ENCODE data around the gene SYAP1.

The SYAP1 gene

DNA sequence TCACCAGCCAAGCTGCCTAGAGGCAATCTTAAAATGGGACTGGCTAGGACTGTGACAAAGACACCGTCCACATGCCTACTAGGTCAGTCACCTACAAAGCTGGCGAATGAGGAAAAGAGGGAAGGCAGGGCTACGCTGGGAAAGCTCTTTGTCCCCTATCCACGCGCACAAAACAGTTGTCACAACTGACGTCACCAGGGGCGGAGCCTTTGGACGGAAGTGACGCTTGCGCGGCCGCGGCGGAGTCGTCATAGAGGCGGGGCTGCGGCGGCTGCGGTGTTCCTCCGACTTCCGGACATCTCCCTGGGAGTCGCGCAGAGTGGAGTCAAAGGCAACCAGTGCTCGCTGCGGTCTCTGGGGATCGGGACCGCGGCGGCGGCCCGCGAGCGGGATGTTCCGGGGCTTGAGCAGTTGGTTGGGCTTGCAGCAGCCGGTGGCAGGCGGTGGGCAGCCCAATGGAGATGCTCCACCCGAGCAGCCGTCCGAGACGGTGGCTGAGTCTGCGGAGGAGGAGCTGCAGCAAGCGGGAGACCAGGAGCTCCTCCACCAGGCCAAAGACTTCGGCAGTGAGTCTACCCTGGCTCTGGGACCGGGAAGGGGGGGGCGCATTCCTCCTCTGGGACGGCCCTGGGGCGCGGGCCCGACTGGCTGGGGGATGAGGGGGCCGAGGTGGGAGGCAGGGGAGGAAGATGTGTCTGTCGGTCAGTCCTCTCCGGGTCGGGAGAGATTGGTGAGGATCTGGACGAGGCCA, at the start of gene SYAP1:
Gene SYAP1 (plus strand): TSS at position 279 of the 751 bp plus-strand sequence. CDS start 113 bp downstream, at position 392.
- no peak for TF ChIP-seq CTCF (IDR thresholded peaks at IDR 0.05; ENCODE audit: low read depth, low read length)
- H3K4me3 ChIP-seq (ENCODE audit: low read depth, low read length), result peak within 1 kb of the TSS; percentile 85

DNA sequence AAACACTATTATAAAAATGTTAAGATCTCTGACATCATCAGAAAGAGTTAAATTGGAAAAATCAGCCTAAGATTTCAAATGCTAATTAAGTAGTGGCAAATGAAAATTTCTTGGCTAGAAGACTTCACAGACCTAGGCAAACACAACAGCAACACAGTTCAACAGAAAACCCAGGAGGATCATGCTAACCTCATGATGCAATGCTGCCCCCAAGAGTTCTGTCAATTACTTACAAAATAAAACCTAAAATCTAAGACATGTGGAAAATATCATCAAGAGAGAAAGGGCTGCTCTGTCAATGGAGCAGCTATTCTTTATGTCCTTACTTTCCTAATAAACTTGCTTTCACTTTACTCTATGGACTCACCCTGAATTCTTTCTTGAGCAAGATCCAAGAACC, 48.4 kb upstream of the SYAP1 start:
- no peak for TF ChIP-seq CTCF (IDR thresholded peaks at IDR 0.05; ENCODE audit: low read depth, low read length)
- H3K4me3 ChIP-seq (ENCODE audit: low read depth, low read length), result no peak overlapping the region

- no peak for TF ChIP-seq CTCF (IDR thresholded peaks at IDR 0.05; ENCODE audit: low read depth, low read length)
- H3K4me3 ChIP-seq (ENCODE audit: low read depth, low read length), result no peak overlapping the region
Observed at GRCh38 chrX:16678689-16679088, 40.7 kb upstream of the SYAP1 start.

- TF ChIP-seq CTCF (IDR thresholded peaks at IDR 0.05; ENCODE audit: low read depth, low read length), result no peak
- no peak overlapping the region for H3K4me3 ChIP-seq (ENCODE audit: low read depth, low read length)
Observed at GRCh38 chrX:16683007-16683664, 36.3 kb upstream of the SYAP1 start.

- TF ChIP-seq CTCF (IDR thresholded peaks at IDR 0.05; ENCODE audit: low read depth, low read length), result no peak
- H3K4me3 ChIP-seq (ENCODE audit: low read depth, low read length), result no peak overlapping the region
Observed at GRCh38 chrX:16687514-16687913, 31.9 kb upstream of the SYAP1 start.

DNA sequence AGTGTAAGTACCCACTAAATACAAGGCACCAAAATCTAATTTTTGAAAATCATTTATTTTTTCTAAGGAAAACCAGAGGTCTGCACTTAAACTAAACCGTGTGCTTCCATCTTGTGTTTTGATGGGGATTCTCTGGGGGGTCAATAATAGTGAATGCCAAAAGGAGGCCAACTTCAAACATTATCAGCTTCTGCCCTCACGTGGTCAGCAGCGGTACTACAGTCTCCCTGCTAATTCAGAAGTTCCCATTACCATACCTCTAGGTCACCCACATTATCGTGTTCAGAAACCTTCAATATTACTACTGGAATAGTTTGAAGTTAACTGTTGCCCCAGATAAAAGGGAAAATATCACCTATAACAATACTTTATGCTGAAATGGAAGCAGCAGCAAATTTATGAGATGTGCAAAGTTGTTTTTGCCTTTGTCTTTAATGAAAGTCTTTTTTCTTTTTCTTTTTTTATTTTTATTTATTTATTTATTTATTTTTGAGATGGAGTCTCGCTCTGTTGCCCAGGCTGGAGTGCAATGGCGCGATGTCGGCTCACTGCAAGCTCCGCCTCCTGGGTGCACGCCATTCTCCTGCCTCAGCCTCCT, 24.2 kb upstream of the SYAP1 start:
- H3K4me3 ChIP-seq (ENCODE audit: low read depth, low read length), result no peak overlapping the region
- TF ChIP-seq CTCF (IDR thresholded peaks at IDR 0.05; ENCODE audit: low read depth, low read length), result peak; percentile 89

GRCh38 chrX:16696956-16697355, 22.5 kb upstream of the SYAP1 start:
- no peak for TF ChIP-seq CTCF (IDR thresholded peaks at IDR 0.05; ENCODE audit: low read depth, low read length)
- H3K4me3 ChIP-seq (ENCODE audit: low read depth, low read length), result no peak overlapping the region
